Measurements from ENCODE around the gene DLG2.

The DLG2 gene

GRCh38 chr11:83840326-83840725, 1786.8 kb downstream of the DLG2 start:
- DNase-seq (ENCODE audit: low read depth) = no peak

GRCh38 chr11:83836883-83837654, 1790.1 kb downstream of the DLG2 start:
- DNase-seq (ENCODE audit: low read depth) = no peak

GRCh38 chr11:83836065-83836464, 1791.1 kb downstream of the DLG2 start:
- DNase-seq (ENCODE audit: low read depth) = no peak

DNA sequence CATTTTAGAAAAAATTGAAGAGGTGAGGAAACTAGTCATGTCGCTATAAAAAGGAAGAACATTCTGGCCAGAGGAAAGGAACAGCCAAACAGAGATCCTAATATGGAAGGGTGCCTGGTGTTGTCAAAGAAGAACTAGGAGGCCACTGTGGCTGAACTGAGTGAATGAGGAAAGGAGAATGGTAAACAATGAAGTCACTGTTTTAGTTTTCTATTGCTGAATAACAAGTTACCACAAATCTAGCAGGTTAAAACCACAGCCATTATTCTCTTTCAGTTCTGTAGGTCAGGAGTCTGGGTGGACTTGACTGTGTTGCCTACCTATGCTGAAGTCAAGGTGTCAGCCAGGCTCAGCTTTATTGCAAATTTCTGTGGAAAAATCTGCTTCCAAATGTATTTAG, 1791.7 kb downstream of the DLG2 start:
- DNase-seq (ENCODE audit: low read depth) = no peak

- no peak for DNase-seq (ENCODE audit: low read depth)
Measured at GRCh38 chr11:83831929-83832328, 1795.2 kb downstream of the DLG2 start.

DNA sequence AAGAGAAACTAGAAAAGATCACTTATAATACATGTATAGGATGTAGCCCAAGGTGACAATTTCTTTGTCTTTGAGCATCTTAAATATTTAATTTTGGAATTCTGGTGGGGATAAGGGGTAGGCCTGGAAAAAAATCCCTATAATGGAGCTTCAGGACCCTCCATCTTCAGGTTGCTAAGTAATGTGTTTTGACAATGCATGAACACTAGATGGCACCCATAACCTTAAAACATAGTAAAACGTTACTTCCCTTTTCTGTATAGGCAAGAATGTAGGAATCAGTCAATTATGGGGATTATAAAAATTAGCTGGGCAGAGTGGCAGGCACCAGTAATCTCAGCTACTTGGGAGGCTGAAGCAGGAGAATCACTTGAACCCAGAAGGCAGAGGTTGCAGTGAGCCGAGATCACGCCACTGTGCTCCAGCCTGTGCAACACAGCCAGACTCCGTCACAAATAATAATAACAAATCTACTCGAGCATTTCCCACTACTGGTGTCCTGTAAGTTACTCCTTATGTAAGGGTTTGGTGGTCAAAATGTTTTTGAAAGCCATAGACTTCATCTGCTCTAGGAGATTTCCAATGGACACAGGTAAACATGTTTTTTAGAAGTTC, 1799.1 kb downstream of the DLG2 start:
- DNase-seq (ENCODE audit: low read depth) = no peak

DNA sequence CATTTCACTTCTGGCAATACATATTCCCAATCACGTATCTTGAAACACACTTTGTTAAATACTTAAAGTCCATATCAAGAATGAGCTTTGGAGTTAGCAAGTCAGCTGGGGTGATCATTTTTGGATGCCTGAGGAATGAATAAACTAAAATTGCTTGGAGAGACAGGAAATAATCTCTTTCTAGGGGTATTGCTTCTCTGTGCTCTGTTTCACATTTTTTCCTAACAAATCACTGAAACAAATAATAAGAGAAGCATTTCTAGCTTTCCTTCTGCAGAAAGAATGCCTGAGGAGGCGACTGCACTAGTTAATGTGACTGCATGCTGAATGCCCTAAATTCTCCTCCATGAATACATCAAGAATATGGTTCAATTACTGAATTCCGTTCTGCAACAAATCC, 1799.6 kb downstream of the DLG2 start:
- DNase-seq (ENCODE audit: low read depth) = no peak

DNA sequence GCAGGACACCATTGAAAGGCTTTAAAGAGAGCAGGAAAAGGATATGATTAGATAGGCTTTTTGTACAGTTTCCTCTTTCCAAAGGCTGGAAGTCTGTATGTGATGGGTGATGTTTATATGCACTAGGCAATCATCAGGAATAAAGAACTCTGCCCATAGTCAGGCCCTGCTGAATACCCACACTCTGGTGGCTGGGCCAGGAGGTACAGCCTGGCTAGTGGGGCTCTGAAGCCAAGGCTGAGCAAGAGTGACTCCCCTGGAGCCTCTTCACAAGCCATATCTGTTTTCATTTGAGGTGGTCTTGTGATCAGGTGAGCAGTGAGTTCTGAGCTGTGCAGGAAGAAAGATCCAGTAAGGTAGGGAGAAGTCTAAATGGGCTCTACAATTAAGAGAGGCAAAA, 1801.1 kb downstream of the DLG2 start:
- DNase-seq (ENCODE audit: low read depth) = no peak

GRCh38 chr11:83823461-83824025, 1803.6 kb downstream of the DLG2 start:
- no peak for DNase-seq (ENCODE audit: low read depth)

DNA sequence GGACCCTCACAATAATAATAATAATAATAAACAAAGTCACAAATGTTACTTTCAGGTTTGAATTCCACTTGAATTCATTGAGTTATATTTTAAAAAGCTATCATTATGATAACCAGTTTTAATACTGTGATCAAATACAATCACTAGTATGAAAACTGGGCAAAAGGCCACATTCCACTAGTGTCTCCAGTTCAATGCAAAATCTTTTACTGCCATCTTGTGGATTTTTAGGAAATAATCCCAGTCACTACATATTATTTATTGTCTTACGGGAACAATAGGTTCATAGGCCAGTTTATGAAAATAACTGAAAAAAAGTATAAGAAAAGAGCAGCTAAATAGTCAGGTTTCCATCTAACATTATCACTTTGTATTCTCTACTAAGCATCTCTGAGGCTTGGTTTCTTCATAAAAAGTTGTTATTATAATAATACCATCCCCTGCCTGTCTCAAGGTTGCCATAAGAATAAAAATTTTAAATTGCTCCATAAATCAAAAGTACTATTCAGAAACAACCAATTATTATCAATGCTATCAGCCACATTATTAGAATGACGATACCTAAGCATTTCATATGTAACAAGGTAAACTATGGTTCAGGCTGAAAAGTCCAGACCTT, 1807.1 kb downstream of the DLG2 start:
- no peak for DNase-seq (ENCODE audit: low read depth)

DNA sequence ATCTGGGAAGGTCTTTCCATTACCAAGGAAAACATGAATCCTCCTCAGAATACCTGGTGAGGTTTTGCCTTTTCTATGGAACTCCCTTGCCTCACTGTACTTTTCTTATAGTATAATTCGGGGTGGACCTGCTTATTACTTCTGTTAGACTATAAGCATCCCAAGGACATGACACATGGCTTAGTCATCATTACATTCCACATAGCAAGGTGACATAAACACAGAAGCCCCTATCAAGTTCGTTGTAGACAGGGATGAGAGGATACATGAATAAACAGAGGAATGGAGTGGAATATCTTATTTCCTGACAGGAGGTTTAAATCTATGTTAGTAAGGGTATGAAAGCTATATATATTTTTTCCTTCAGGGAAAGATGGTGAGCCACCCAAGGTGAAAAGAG, 1808.8 kb downstream of the DLG2 start:
- DNase-seq (ENCODE audit: low read depth) = no peak

- DNase-seq (ENCODE audit: low read depth) = no peak
Measured at GRCh38 chr11:83816572-83817187, 1810.5 kb downstream of the DLG2 start.

GRCh38 chr11:83815736-83816135, 1811.4 kb downstream of the DLG2 start:
- DNase-seq (ENCODE audit: low read depth) = no peak

GRCh38 chr11:83813296-83813695, 1813.8 kb downstream of the DLG2 start:
- no peak for DNase-seq (ENCODE audit: low read depth)

- no peak for DNase-seq (ENCODE audit: low read depth)
Measured at GRCh38 chr11:83809274-83809673, 1817.9 kb downstream of the DLG2 start.

DNA sequence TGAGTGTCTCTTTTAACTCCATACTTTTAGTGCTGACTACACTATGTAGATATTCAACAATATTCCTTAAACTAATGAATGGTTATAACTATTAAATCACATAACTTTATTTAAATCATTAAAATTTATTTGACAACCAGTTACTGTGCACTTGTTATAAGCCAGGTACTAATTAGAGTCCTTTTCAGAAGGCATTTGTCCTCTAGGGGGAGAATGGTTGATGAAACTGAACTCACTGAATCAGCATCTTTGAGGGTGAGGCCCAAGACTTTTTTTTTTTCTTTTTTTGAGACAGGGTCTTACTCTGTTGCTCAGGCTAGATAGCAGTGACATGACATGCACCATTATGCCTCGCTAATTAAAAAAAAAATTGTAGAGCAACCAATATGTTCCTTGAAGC, 1825.3 kb downstream of the DLG2 start:
- no peak for DNase-seq (ENCODE audit: low read depth)

GRCh38 chr11:83793310-83793709, 1833.8 kb downstream of the DLG2 start:
- DNase-seq (ENCODE audit: low read depth) = no peak

GRCh38 chr11:83791557-83791956, 1835.6 kb downstream of the DLG2 start:
- DNase-seq (ENCODE audit: low read depth) = no peak

DNA sequence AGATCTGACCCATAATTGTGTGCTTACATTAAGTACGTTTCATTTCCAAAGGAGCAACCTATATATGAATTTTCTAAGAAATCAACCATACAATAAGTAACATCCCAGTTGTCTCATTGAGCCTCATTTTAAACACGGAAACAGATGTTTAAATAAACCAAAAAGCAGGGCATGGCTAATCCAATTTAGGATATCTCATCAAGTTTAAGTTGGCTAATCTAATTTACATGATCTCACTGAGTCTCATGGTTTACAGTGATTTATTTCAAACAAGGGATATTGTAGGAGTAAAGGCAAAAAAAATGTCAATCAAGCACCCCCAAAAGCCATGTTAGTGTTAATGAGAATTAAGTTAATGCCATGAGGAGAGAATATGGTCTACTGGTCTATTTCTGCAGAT, 1841.2 kb downstream of the DLG2 start:
- DNase-seq (ENCODE audit: low read depth) = no peak

DNA sequence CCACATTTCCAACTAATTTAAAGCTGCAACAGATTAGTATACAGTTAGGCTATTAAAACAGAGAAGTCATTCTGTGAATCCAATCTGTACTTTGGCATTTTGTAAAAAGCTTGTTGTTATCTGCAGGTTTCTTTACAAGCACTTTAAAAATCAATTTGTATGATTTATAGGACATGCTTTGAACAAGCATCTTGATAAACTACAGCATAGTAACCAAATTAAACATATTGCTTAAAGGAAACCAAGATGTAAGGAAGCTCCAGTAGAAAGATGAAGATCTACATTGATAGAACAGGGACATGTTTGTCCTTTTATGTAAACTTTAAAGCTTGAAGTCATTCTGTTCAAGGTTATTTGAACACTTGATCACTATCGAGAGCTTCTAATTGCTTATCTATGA, 1842.7 kb downstream of the DLG2 start:
- no peak for DNase-seq (ENCODE audit: low read depth)

DNA sequence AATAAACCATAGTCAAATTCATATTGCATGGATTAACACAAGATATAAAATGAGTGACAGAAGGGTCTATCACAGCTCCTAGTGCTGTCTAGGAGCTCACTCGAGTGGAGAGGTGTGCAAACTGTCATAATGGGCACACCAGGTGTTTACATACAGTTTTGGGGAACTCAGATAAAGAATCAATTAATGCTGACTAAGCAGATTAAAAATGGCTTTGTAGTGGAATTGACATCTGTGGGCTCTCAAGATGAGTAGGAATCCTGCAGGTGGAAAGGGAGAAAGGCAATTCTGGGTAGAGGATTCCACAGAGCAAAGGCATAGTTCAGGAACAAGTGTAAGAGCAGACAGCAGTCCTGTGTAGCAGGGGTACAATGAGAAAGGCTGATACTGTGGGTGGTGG, 1844.8 kb downstream of the DLG2 start:
- no peak for DNase-seq (ENCODE audit: low read depth)

DNA sequence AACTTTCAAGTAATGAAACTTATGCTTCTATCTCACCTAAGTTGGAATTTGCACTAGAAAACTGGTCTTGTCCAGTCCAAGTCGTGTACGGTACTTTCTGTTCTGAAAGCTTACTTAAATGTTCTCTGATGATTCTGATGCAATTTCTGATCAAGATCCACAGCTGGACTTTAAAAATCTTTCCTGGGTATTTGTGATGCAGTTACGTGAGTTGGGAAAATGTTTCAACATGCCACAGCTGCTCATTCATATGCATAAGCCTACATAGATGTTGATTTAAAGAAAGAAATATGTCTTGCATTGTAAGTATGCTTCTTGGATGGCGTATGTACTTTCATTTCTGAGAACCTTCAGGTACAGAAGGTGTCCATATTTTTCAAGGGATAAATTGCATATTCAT, 1847.3 kb downstream of the DLG2 start:
- DNase-seq (ENCODE audit: low read depth) = no peak

DNA sequence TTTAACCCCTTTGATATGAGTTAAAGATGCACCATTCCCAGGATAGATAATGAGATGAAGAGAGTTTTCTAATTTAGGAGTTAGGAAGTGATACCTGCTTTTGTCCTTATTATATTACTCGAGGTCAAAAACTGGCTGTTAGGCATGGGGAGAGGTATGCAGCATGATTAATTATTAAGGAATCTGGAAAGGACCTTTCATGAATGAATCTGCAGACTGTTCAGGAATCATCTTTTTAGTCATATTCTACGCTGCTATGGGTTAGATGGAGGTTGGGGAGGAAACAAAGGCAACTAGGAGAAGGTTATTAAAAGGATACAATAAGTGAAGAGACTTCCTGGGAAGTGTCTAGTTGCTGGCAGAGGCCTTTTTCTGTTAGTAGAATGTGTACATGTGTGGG, 1848.5 kb downstream of the DLG2 start:
- DNase-seq (ENCODE audit: low read depth) = no peak

Measured in stimulated activated CD4-positive, alpha-beta T cell treated with anti-CD3 and anti-CD28 coated beads, Interleukin-2, amount 100 ng/mL, for 4 hours (primary cell).